Mesothelial cell of epicardium (in vitro differentiated cells): Measurements from ENCODE around the gene ADH4. TPM values are rescaled to one million over a fixed set of nuclear protein-coding genes. Genes with fewer than 3 reads are reported as not detected.

Source experiments
- DNase-seq, 2 experiments: peaks; one replicate each; pipeline ENCODE4 v3.0.0; 2021; ENCODE audit warnings: low spot score in 2 of 2; ENCODE audit not compliant: unreplicated experiment in 2 of 2
- H3K27ac Mint-ChIP-seq: 2 replicates; pipeline ENCODE4 v1.8.0; 2021; ENCODE audit warnings: mixed read lengths
- H3K27me3 Mint-ChIP-seq: 2 replicates; pipeline ENCODE4 v1.8.0; 2021; ENCODE audit warnings: low read depth, mixed read lengths
- H3K36me3 Mint-ChIP-seq: 2 replicates; pipeline ENCODE4 v1.8.0; 2021; ENCODE audit warnings: mixed read lengths
- H3K4me1 Mint-ChIP-seq: 2 replicates; pipeline ENCODE4 v1.8.0; 2021; ENCODE audit warnings: mixed read lengths
- H3K4me3 Mint-ChIP-seq: 2 replicates; pipeline ENCODE4 v1.8.0; 2021; ENCODE audit warnings: mild to moderate bottlenecking, moderate library complexity, mixed read lengths
- H3K9me3 Mint-ChIP-seq: 2 replicates; pipeline ENCODE4 v1.8.0; 2021; ENCODE audit warnings: mixed read lengths
- total RNA-seq: library from RNA; stranded (reverse); gene quantifications from 3 replicates; pipeline ENCODE4 v1.2.1, GENCODE V29; 2021
- TF ChIP-seq, protein P1 (sequence below): fragments of 200-600 bp; sonication (generic); IDR thresholded peaks from one replicate; pipeline ENCODE4 v1.5.0; 2021; ENCODE audit warnings: antibody characterized with exemption; ENCODE audit not compliant: unreplicated experiment

ADH4 gene
- total RNA-seq, 1 donor from 2014 or later = not detected

DNA sequence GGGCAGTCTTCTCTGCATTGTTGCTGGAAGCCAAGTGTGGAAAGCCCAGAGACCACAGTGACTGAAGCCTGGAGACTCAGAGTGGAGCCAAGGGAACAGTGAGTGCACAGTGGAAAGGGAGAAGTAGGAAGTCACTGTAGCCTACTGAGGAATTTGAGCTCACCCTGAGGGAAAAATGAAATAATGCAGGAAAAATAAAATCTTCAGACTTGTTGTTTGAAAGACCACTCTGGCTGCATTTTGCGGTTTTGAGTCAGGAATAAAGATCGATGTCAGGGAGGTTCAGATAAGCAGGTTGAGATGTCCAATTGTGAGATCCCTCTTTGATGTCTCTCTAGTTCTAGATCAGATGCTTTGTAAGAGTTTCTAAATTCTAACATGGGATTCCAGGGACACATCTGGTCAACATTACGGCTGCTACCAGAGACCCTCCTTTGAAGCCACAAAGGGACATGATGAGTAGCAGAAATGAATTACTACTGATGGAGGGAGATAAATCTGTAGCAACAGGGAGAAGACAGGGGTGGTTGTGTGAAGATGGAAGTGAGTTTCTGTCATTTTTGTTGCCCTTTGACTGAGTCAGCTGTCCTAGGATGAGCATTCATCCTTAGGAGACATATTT is 8.4 kb downstream of the ADH4 start:
- Mint-ChIP-seq H3K9me3 (no peaks in the 10 kb centered on the region), H3K4me3 (no peak overlapping the region), H3K27ac (no peak overlapping the region), H3K36me3 (peaks cover 2% of the 10 kb centered on the region), H3K27me3 (no peaks in the 10 kb centered on the region), H3K4me1 (peaks cover 7% of the 10 kb centered on the region)
- TF ChIP-seq, protein P1, sequence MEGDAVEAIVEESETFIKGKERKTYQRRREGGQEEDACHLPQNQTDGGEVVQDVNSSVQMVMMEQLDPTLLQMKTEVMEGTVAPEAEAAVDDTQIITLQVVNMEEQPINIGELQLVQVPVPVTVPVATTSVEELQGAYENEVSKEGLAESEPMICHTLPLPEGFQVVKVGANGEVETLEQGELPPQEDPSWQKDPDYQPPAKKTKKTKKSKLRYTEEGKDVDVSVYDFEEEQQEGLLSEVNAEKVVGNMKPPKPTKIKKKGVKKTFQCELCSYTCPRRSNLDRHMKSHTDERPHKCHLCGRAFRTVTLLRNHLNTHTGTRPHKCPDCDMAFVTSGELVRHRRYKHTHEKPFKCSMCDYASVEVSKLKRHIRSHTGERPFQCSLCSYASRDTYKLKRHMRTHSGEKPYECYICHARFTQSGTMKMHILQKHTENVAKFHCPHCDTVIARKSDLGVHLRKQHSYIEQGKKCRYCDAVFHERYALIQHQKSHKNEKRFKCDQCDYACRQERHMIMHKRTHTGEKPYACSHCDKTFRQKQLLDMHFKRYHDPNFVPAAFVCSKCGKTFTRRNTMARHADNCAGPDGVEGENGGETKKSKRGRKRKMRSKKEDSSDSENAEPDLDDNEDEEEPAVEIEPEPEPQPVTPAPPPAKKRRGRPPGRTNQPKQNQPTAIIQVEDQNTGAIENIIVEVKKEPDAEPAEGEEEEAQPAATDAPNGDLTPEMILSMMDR = no peak
- DNase-seq = no peak

GRCh38 chr4:99134586-99134985 is 9.5 kb downstream of the ADH4 start:
- DNase-seq = no peak
- peaks cover 7% of the 10 kb centered on the region for H3K9me3 Mint-ChIP-seq
- H3K27ac Mint-ChIP-seq = no peak overlapping the region
- H3K4me3 Mint-ChIP-seq = no peak overlapping the region
- TF ChIP-seq, protein P1 = no peak
- H3K27me3 Mint-ChIP-seq = no peaks in the 10 kb centered on the region
- peaks cover 5% of the 10 kb centered on the region for H3K36me3 Mint-ChIP-seq
- H3K4me1 Mint-ChIP-seq = peaks cover 7% of the 10 kb centered on the region

DNA sequence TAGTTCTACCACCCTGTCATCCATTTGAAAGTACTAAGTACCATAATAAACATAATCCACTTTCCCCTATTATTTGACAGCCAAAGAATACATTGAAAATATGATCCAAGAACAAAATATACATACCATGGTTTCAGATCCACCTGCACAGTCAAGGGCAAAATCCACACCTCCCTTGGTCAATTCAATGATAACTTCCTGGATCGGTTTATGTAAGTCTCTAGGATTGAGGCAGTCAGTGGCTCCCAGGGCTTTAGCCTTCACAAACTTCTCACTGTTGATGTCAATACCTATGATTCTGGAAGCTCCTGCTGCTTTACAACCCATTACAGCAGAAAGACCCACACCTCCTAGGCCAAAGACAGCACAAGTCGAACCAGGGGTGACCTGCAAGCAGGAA is 12.7 kb downstream of the ADH4 start:
- no peak for DNase-seq
- peaks cover 6% of the 10 kb centered on the region for H3K36me3 Mint-ChIP-seq
- H3K27ac Mint-ChIP-seq = no peak overlapping the region
- H3K4me1 Mint-ChIP-seq = peaks cover 7% of the 10 kb centered on the region
- TF ChIP-seq, protein P1 = no peak
- H3K27me3 Mint-ChIP-seq = no peaks in the 10 kb centered on the region
- no peak overlapping the region for H3K4me3 Mint-ChIP-seq
- peaks cover 10% of the 10 kb centered on the region for H3K9me3 Mint-ChIP-seq

DNA sequence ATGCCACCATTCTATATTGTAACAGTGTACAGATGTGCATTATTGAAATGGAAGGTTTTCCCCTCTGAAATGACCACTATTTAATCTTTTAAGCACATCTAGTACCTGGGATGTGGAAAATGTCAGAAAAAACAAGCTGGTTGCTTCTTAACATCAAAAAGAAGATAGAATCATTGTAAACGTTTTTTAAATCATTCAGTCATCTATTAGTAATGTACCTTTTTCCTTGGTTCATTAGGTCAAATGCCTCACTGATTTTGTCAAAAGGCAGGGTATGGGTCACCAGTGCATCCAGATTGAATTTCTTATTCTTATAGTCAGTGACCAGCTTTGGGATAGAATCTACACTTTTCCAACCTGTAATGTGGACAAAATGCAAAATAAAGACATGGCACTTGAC is 17.7 kb downstream of the ADH4 start:
- DNase-seq = no peak
- H3K9me3 Mint-ChIP-seq = peaks cover 10% of the 10 kb centered on the region
- H3K36me3 Mint-ChIP-seq = peaks cover 4% of the 10 kb centered on the region
- no peak overlapping the region for H3K4me3 Mint-ChIP-seq
- no peak overlapping the region for H3K27ac Mint-ChIP-seq
- TF ChIP-seq, protein P1 = no peak
- H3K4me1 Mint-ChIP-seq = no peaks in the 10 kb centered on the region
- H3K27me3 Mint-ChIP-seq = no peaks in the 10 kb centered on the region

DNA sequence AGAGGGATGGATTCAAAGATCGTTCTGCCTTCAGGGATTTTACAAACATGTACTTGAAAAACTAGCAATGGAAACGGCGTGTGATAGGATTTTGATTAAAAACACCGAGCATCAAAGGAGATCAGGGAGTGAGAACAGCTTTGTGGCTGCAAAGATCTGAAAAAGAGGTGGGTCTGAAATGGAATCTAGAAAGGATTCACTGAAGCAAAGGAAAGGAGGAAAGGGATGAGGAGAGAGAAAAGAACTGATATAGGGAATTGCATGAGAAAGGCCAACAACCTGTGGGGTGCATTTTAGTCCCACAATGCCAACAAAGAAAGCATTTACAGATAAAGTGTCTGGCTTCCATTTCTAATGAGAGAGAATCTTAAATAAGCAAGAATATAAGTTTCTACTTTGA is 23.1 kb downstream of the ADH4 start:
- DNase-seq = no peak
- H3K4me1 Mint-ChIP-seq = no peaks in the 10 kb centered on the region
- peaks cover 2% of the 10 kb centered on the region for H3K36me3 Mint-ChIP-seq
- no peaks in the 10 kb centered on the region for H3K27me3 Mint-ChIP-seq
- TF ChIP-seq, protein P1 = no peak
- H3K9me3 Mint-ChIP-seq = peaks cover 4% of the 10 kb centered on the region
- no peak overlapping the region for H3K27ac Mint-ChIP-seq
- H3K4me3 Mint-ChIP-seq = no peak overlapping the region

- H3K9me3 Mint-ChIP-seq = peaks cover 4% of the 10 kb centered on the region
- TF ChIP-seq, protein P1 = no peak
Measured at GRCh38 chr4:99120501-99120900, 23.6 kb downstream of the ADH4 start.

More at GRCh38 chr4:99120501-99120900, 23.6 kb downstream of the ADH4 start:
- H3K27me3 Mint-ChIP-seq = no peaks in the 10 kb centered on the region
- peaks cover 2% of the 10 kb centered on the region for H3K36me3 Mint-ChIP-seq
- no peak overlapping the region for H3K27ac Mint-ChIP-seq
- no peak for DNase-seq
- no peak overlapping the region for H3K4me3 Mint-ChIP-seq
- H3K4me1 Mint-ChIP-seq = no peaks in the 10 kb centered on the region
